GM23248 (cell line): Measurements from ENCODE around the gene GAGE10.
"Not testable (repeated sequence)": the region's sequence is repeated elsewhere in the genome, so short reads cannot be mapped to it uniquely, and the experiment has no call there.

ENCODE experiments used
- EZH2 ChIP-seq: fragments of 200-600 bp; sonication (generic); IDR thresholded peaks from 2 replicates; pipeline ENCODE4 v1.6.1; 2018; ENCODE audit warnings: antibody characterized with exemption, mild to moderate bottlenecking; ENCODE audit not compliant: insufficient read depth, poor library complexity, severe bottlenecking
- EZH2phosphoT487 ChIP-seq: fragments of 200-600 bp; sonication (generic); IDR thresholded peaks from 2 replicates; pipeline ENCODE4 v1.6.1; 2018; ENCODE audit warnings: antibody characterized with exemption, moderate library complexity, mild to moderate bottlenecking, low read depth; ENCODE audit not compliant: insufficient read depth

DNA sequence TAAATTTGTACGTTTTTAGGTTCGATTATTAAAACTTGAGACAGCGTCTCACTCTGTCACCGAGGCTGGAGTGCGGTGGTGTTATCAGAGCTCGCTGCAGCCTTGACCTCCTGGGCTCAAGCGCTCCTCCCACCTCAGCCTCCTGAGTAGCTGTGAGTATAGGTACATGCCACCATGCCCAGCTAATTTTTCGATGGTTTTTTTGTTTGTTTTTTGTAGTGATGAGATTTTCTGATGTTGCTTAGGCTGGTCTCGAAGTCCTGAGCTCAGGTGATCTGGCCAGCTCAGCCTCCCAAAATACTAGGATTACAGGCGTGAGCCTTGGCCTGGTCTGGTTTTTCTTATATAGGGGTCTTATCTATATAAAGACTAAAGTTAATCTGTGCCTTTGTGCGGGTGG lies 27.0 kb downstream of the GAGE10 start:
- TF ChIP-seq EZH2, EZH2phosphoT487: not testable (repeated sequence)
